RPMI7951 (cell line): Measurements from ENCODE around the gene DYNC2H1. TPM values are rescaled to one million over a fixed set of nuclear protein-coding genes. Genes with fewer than 3 reads are reported as not detected.

Experiments used
- DNase-seq: peaks from one replicate; pipeline ENCODE4 v3.0.0-alpha.2; 2012; ENCODE audit warnings: low read depth
- total RNA-seq: library from RNA; depleted of rRNA; stranded (reverse); fragments of >200 nt; shearing (Covaris generic); gene quantifications from 2 replicates; pipeline ENCODE4 v1.2.3, GENCODE V29; 2014; rRNA removed

The DYNC2H1 gene, protein sequence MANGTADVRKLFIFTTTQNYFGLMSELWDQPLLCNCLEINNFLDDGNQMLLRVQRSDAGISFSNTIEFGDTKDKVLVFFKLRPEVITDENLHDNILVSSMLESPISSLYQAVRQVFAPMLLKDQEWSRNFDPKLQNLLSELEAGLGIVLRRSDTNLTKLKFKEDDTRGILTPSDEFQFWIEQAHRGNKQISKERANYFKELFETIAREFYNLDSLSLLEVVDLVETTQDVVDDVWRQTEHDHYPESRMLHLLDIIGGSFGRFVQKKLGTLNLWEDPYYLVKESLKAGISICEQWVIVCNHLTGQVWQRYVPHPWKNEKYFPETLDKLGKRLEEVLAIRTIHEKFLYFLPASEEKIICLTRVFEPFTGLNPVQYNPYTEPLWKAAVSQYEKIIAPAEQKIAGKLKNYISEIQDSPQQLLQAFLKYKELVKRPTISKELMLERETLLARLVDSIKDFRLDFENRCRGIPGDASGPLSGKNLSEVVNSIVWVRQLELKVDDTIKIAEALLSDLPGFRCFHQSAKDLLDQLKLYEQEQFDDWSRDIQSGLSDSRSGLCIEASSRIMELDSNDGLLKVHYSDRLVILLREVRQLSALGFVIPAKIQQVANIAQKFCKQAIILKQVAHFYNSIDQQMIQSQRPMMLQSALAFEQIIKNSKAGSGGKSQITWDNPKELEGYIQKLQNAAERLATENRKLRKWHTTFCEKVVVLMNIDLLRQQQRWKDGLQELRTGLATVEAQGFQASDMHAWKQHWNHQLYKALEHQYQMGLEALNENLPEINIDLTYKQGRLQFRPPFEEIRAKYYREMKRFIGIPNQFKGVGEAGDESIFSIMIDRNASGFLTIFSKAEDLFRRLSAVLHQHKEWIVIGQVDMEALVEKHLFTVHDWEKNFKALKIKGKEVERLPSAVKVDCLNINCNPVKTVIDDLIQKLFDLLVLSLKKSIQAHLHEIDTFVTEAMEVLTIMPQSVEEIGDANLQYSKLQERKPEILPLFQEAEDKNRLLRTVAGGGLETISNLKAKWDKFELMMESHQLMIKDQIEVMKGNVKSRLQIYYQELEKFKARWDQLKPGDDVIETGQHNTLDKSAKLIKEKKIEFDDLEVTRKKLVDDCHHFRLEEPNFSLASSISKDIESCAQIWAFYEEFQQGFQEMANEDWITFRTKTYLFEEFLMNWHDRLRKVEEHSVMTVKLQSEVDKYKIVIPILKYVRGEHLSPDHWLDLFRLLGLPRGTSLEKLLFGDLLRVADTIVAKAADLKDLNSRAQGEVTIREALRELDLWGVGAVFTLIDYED (N-terminal part only)
- 13.8 and 18.5 TPM in 2 replicates for total RNA-seq

DNA sequence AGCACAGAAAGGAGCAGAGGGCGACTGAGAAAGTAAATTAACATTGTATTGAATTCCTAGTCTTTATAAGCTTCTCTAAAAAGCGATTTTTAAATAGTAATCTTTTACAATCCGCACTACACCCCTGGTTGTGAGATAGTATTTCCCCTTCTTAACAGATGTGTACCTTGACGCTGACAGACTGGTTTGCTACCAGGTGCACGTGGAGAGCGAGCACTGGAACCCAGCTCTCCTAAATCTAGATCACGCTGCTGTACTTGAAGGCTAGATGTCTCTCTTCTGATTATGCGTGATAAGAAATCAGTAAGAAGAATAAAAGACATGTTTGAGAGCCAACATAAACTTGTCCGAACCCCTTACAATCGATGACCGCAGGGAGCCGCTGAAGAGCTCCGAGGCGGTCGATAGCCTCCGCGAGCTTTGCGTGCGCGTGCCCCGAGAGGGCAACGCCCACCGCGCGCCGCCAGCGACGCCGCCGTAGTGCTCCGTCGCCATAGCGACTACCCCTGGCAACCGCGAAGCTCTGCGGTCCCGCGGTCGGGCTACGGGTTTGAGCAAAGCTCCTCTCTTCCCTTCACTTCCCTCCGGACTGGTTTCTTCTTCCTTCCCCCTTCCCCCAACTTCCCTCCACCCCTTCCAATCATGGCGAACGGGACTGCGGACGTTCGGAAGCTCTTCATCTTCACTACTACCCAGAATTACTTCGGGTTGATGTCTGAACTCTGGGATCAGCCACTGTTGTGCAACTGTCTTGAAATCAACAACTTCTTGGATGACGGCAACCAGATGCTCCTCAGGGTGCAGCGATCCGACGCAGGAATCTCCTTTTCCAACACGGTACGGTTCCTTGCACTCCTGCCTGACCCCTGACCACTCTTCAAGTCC, at the start of gene DYNC2H1:
DYNC2H1 (plus strand) TSS at position 494 of the 885 bp plus-strand sequence; CDS start at position 643, 149 bp downstream.
- DNase-seq, result peak; percentile 91

DNA sequence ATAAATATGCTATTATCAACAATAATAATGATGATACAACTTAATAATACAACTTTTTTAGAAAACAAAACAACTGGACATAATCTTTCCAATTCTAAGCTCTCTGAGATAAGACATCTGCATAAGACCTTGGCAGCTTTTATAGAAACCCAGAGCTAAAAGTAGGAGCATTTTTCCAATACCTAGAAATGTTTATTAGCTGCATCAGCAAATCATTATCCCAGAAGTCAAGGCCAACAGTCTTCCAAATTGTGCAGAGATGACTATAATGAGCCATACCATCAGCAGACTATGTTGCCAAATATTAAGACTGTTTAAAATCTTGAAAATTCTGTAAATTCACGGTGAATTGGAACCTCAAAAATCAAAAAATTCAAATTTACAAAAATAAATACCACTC, 47.6 kb upstream of the DYNC2H1 start:
- DNase-seq, result no peak

DNA sequence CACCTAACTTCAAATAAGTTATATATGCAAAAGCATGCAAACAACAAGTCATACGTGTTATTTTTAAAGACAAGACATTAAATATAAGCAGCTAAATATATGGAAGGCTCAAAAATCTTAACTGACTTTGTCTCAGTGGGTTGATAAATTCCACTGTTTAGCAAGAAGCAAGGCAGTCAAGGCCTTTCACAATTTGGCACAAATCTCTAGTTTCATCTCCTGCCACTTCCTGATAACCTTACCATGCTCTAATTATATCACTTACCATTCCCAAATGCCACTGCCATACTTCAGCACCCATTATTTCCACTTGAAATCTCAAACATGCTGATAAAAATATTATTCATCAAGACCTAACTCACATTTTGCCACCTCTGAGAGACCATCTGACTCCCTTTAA, 42.1 kb upstream of the DYNC2H1 start:
- no peak for DNase-seq

DNA sequence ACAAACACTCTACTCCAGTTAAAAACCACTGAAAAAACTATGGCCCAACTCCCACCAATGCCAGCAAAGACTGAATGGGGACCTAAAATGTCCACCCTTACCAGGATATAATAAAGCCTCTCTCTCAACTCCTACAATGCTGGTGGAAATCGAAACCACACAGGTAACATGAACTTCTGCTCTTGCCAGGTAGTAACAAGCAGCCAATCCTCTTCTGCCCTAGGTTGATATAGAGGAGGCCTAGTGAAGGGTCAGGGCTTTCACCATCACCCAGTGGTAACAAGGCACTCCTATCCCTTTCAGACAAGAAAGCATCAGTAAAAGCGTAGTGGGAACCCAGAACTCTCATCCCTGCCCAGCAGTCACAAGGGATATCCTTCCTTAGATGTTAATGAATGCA, 39.9 kb upstream of the DYNC2H1 start:
- DNase-seq, result no peak

DNA sequence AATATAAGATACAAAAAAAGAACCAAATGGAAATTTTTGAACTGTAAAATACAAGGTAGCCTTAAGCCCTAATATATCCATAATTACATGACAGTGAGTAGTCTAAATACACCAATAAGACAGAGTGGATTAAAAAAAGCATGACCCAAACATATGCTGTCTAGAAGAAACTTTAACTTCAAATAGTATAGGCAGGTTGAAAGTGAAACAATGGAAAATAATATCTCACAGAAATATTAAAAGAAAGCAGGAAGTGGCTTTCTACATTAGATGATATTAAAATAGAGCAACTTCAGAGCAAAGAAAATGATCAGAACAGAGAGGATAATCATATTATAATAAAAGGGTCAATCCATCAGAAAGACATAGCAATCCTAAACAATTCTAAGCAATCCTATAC, 39.1 kb upstream of the DYNC2H1 start:
- DNase-seq, result no peak

DNA sequence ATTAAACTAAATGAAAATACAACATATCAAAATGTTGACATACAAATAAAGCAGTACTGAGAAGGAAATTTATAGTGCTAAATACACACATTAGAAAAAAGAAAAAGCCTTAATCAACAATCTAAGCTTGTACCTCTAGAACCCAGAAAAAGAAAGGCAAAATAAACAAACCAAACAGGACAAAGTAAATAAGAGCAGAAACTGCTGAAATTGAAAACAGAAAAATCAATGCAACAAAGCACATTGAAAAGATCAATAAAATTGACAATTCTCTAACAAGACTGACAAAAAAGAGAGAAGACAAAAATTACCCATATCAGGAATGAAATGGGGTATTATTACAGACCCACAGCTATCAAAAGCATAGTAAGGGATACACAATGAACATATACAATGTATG, 38.2 kb upstream of the DYNC2H1 start:
- no peak for DNase-seq

DNA sequence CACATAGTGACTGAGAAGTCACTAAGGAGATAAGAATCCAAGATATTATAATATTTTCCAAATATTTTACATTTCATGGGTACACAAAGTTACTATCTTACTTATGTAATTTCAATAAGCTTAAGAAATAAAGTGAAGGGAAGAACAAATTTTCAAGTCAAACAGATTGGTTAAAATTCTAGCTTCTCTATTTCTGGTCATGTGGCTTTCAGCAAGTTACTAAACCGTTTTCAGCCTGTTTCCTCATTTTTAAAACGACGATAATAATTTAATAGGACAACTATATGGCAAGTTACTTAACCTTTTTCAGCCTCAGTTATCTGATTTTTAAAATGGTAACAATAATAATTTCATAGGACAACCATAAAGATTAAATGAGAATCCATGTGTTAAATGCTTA, 32.9 kb upstream of the DYNC2H1 start:
- DNase-seq, result no peak

DNA sequence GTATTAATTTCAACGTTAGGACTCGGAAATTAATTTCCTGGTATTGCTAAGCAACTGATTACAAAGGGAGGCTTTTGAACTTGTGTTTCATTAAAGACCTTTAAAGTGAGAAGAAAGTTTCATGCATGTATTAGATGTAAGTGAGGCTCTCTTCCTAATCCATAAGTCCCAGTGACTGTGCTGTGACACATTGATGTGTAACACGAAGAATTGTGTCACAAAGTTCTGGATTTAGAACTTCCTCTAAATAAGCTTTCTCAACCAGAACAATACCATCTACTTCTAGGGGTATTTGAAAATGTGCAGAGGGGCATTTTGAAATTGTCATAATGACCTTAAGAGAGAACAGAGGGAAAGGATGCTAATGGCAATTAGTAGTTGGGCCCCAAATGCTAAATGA, 31.7 kb upstream of the DYNC2H1 start:
- DNase-seq, result no peak

DNA sequence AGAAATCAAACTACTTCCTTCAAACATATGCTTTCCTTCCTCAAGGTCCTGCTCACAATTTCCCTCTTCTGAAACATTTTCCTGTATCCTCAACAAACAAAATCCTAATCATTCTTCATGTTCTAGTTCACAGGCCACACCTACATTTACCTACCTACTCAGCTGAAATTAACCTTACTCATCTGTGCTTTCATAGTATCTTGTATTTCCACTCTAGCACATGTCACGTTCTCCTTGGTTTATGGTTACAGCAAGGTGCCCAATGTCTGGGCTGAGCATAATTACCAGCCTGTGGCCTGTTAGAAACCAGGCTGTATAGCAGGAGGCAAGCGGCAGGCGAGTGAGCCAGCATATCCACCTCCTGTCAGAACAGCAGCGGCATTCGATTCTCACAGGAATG, 30.5 kb upstream of the DYNC2H1 start:
- no peak for DNase-seq

DNA sequence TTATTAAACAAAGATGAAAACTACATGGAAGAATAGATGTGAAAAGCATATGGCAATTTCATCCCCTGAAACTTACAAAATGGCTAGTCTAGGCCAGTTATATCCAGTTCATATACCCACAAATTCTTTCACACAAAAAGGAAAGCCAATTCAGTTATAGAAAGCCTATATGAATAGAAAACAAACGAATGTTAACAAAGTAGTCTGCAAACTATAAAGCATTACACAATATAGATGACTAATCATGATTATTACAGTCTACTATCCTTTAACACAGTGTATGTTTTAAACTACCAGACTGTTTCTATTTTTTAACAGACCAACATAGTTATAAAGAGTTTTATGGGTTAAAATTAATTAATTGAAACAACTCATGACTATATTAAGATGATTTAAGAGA, 29.4 kb upstream of the DYNC2H1 start:
- DNase-seq, result no peak

DNA sequence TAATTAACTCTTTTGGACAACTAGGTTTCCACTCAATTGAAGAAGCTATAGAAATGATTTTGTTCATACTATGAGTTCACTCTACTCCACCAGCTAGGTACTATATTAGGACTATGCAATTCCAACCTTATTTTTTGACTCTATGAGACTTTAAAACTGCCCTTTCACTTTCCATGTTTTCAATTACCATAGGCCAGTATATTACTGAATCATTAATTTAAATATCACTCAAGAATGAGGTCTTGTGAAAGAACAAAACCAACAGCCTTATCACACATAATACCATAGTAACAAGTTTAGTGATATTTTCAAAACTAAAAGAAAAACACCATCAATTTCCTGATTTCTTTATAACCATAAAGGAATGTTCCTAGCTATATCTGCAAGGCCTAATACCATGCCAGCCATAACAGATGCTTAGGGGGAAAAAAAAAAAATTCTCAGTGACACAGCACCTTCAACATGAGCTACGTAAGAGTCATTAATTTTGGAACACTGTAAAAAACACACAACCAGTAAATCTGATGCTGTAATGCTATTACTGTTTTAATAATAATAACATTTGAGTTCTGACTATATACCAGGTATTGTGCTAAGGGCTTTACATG, 23.4 kb upstream of the DYNC2H1 start:
- DNase-seq, result no peak

DNA sequence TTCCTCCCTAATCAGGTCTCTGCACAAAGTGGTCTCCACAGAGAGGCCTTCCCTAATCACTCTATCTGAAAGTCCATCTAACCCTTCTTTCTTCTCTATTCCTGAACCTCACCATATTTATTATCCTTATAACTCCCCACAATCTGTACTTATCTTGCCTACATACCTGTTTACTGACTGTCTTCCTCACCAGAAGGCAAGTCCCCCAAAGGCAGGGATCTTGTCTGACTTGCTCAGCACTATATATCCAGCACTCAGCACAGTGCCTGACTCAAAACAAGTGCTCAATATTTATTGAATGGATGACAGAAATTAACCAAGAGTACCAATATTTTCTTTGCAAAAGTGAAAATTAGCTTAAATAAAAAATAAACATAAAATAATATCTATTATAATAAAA, 22.8 kb upstream of the DYNC2H1 start:
- no peak for DNase-seq

DNA sequence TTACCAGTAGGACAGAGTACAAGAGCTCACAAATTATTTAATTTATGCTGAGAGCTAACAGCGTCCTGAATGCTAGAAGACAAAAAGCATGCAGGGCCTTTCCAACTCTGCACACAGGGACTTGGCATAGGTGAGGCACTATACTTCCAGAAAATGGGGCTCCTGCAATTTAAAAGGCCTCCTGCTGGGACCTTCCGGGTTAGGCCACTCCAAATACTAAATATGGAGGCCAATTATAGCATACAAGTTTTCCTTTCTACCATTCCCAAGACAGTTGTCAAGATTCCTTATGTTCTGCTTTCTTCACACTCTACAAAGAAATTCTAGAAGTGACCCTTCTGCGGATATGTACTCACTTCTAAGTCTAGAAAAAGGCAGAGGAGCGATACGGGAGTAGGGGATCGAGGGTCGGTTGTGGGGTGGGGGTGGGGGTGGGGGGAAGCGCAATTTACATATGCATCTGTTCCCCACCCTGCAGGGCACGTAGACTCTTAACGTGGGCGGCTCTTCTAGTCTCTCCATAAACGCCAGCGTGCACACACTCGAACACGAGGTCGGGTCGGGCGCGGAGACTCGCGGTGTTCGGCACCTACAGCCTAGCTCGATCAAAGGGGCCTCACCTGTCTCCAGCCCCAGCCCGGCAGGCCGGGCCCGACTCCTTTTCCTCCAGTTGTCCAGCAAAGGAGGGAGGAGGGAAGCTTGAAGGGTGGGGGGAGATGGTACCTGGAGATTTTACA, 18.0 kb upstream of the DYNC2H1 start:
- peak; percentile 48 for DNase-seq

DNA sequence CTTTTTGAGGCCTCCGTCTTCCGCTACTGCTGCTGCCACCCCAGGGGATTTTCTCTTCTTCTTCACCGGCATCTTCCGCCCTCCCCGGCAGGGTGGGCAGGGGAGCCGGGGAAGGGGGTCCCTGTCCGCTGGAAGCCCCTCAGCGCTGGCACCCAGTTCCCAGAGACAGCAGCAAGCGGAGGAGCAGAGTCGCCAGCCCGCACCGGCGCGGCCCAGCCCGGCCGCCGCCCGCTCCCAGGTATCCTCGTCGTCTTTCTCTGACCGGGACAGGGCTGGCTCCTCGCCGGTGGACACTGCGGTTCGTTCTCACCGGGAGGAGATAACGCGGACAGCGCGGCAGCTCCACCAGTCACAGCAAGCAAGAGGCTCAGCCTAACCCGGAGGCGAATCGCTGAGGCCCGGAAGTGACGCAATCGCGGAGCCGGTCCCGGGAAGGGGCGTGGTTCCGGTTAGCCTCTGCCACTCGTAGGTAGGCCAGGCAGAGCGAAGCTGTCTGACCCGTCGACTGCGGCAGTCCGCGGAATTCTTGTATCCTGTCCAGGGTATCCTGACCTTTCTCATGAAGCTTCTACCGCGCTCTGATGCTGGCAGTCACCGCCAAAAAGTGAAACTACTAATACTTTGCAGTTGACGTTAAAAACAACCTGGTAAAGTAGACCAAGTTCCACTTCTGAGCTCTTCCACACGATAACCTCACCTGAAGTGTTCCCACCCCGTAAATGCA, 17.3 kb upstream of the DYNC2H1 start, which contains the start of gene DCUN1D5:
DCUN1D5 (minus strand) TSS at position 360 of the 724 bp plus-strand sequence; CDS start at position 72, 288 bp downstream.
- peak; percentile 93 for DNase-seq

DNA sequence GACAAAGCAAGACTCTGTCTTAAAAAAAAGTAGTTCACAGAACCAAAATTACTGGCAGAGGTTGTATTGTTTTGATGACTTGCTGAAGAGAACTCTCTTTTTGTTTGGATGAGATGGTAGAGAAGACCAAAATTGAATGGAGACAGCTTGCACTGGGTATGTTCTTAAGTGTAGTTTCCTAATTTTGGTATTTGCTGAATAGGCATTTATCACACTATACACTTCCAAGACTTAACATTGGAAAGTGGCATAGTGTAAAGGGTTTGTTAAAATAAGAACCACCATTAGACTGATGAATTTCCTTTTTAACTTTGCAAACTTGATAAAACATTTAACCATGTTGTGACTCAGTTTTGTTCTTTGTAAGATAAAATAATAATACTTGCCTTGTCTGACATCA, 11.9 kb upstream of the DYNC2H1 start:
- no peak for DNase-seq

DNA sequence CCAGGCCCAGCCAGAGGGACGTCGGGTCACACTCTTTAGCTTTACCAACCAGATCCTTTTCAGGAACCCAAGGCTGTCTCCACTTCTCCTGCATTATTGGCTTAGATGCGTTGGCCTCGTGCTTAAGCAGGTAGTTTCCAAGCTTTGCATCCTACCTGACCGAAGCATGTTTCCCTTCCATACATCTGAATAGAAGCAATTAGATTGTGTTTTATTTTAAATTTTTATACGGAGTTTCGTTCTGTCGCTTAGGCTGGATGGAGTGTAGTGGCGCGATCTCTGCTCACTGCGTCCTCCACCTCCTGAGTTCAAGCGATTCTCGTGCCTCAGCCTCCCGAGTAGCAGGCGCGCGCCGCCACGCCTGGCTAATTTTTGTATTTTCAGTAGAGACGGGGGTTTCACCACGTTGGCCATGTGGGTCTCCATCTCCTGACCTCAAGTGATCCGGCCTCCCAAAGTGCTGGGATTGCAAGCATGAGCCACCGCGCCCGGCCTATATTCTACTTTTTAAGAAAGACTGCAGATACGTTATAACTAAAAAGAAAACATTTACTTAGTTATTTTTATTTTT, 677 bp downstream of the DYNC2H1 start:
- DNase-seq, result peak; percentile 11

DNA sequence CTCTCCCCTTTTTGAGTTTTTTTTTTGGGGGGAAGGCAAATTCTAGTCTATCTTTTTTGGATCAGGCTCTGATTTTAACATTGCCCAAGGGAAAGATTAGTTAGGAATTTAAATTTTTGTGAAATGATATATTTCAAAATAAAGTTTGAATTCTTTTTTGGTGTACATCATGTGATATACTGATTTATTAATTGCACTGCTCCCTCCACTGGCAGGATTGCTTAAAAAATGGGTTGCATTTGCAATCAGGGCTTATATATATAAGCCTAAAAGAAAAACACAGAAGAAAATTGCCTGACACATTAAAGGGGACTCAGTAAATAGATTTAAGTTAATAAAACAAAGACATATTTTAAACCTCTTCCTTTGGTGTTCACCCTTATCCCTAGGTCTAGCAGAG, 1.2 kb downstream of the DYNC2H1 start:
- peak; percentile 34 for DNase-seq

DNA sequence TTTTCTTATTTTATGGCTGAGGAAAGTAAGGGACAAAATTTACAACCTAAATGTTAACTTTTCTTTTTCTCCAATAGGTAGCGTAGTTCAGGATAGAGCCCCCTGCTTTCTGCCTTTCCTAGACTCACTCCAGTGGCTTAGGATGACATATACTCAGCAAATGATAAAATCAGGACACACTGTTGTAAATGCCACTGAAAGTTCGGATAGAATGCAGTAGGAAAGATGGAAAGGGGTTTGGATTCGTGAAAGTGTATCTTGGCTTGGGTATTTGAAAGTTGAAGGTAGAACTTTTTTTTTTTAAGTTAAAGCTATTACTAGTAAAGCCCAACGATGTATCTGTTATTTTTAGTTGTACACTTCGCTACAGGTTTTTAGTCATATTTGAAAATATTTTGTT, 2.2 kb downstream of the DYNC2H1 start:
- no peak for DNase-seq

DNA sequence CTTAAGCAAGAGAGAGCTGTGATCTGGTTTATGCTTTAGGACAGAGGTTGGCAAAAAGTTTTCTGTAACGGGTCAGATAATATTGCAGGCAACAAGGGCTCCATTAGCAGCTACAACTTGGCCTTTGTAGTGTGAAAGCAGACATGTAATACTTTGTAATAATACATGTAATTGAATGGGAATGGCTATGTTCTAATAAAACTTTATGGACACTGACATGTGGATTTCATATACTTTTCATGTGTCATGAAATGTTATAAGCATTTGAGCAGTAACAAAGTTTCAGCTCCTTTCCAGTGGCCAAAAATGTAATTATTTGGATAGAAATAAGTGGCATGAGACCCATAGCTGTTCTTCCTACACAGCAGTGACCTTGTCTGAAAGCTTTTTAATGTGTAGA, 3.1 kb downstream of the DYNC2H1 start:
- DNase-seq, result no peak
